Measurements from ENCODE around the gene RAD51B. TPM values are rescaled to one million over a fixed set of nuclear protein-coding genes. Genes with fewer than 3 reads are reported as not detected.

Gene RAD51B
- total and polyA plus RNA-seq, 5 donors, result 0.88 to 5.3 (median 3.3) TPM

- ATAC-seq (no peak), DNase-seq (no peak)
- Histone ChIP-seq H3K4me3 (ENCODE audit: low read length) (no peak overlapping the region), H3K27me3 (ENCODE audit: control insufficient read depth, insufficient read depth) (no peaks in the 10 kb centered on the region), H3K4me1 (ENCODE audit: control insufficient read depth, insufficient read depth, low read length) (peaks cover 26% of the 10 kb centered on the region), H3K27ac (ENCODE audit: low read length) (peak overlapping the region; percentile 11), H3K9me3 (ENCODE audit: control insufficient read depth, low read length) (no peaks in the 10 kb centered on the region)
- intact Hi-C loops (cut with DNase I), result no loop called here
- WGBS, result 66% methylated on average over 5 of the region's 5 CpGs
These were observed 817.0 kb downstream of the RAD51B start for GRCh38 chr14:68636597-68636996.

GRCh38 chr14:68637106-68638021, 817.8 kb downstream of the RAD51B start:
- 62% methylated on average over 13 of the region's 13 CpGs for WGBS
- ATAC-seq (peak; percentile 7 to 67), DNase-seq (peak in 2 of 3 donors; percentile 63 to 75)
- intact Hi-C loops (cut with DNase I), result no loop called here
- H3K4me1 ChIP-seq (ENCODE audit: control insufficient read depth, insufficient read depth, low read length), result peaks cover 25% of the 10 kb centered on the region
- no peak overlapping the region for H3K4me3 ChIP-seq (ENCODE audit: low read length)
- H3K27me3 ChIP-seq (ENCODE audit: control insufficient read depth, insufficient read depth), result no peaks in the 10 kb centered on the region
- peak overlapping the region; percentile 48 for H3K27ac ChIP-seq (ENCODE audit: low read length)
- H3K9me3 ChIP-seq (ENCODE audit: control insufficient read depth, low read length), result no peaks in the 10 kb centered on the region

GRCh38 chr14:68638141-68638999, 818.8 kb downstream of the RAD51B start:
- ATAC-seq (peak; percentile 7), DNase-seq (peak in 1 of 3 donors; percentile 30)
- 64% methylated on average over 12 of the region's 12 CpGs for WGBS
- Histone ChIP-seq H3K4me1 (ENCODE audit: control insufficient read depth, insufficient read depth, low read length) (peaks cover 23% of the 10 kb centered on the region), H3K27ac (ENCODE audit: low read length) (peak overlapping the region; percentile 25), H3K9me3 (ENCODE audit: control insufficient read depth, low read length) (no peaks in the 10 kb centered on the region), H3K27me3 (ENCODE audit: control insufficient read depth, insufficient read depth) (no peaks in the 10 kb centered on the region), H3K4me3 (ENCODE audit: low read length) (no peak overlapping the region)
- intact Hi-C loops (cut with DNase I), result no loop called here

- ATAC-seq (peak; percentile 17 to 51), DNase-seq (no peak)
- Histone ChIP-seq H3K4me1 (ENCODE audit: control insufficient read depth, insufficient read depth, low read length) (peaks cover 19% of the 10 kb centered on the region), H3K4me3 (ENCODE audit: low read length) (no peak overlapping the region), H3K27me3 (ENCODE audit: control insufficient read depth, insufficient read depth) (no peaks in the 10 kb centered on the region), H3K27ac (ENCODE audit: low read length) (peak overlapping the region; percentile 33), H3K9me3 (ENCODE audit: control insufficient read depth, low read length) (no peaks in the 10 kb centered on the region)
- WGBS, result 38% methylated on average over 6 of the region's 6 CpGs
- intact Hi-C loops (cut with DNase I), result no loop called here
These were observed 819.6 kb downstream of the RAD51B start for GRCh38 chr14:68639000-68639757.

GRCh38 chr14:68639758-68640574, 820.4 kb downstream of the RAD51B start:
- DNase-seq (no peak), ATAC-seq (no peak)
- Histone ChIP-seq H3K9me3 (ENCODE audit: control insufficient read depth, low read length) (no peaks in the 10 kb centered on the region), H3K27me3 (ENCODE audit: control insufficient read depth, insufficient read depth) (no peaks in the 10 kb centered on the region), H3K4me1 (ENCODE audit: control insufficient read depth, insufficient read depth, low read length) (peaks cover 19% of the 10 kb centered on the region), H3K4me3 (ENCODE audit: low read length) (no peak overlapping the region), H3K27ac (ENCODE audit: low read length) (peak overlapping the region; percentile 33)
- 87% methylated on average over 10 of the region's 10 CpGs for WGBS
- intact Hi-C loops (cut with DNase I), result no loop called here

GRCh38 chr14:68643673-68644072, 824.1 kb downstream of the RAD51B start:
- no peaks in the 10 kb centered on the region for H3K27me3 ChIP-seq (ENCODE audit: control insufficient read depth, insufficient read depth)
- no peak overlapping the region for H3K4me3 ChIP-seq (ENCODE audit: low read length)
- intact Hi-C loops (cut with DNase I), result no loop called here
- H3K4me1 ChIP-seq (ENCODE audit: control insufficient read depth, insufficient read depth, low read length), result peaks cover 9% of the 10 kb centered on the region
- H3K27ac ChIP-seq (ENCODE audit: low read length), result no peak overlapping the region
- ATAC-seq (peak in 1 of 2 donors; percentile 41), DNase-seq (no peak)
- 95% methylated on average over 2 of the region's 2 CpGs for WGBS
- H3K9me3 ChIP-seq (ENCODE audit: control insufficient read depth, low read length), result no peaks in the 10 kb centered on the region

- Histone ChIP-seq H3K27ac (ENCODE audit: low read length) (no peak overlapping the region), H3K4me3 (ENCODE audit: low read length) (no peak overlapping the region), H3K27me3 (ENCODE audit: control insufficient read depth, insufficient read depth) (no peaks in the 10 kb centered on the region), H3K9me3 (ENCODE audit: control insufficient read depth, low read length) (no peaks in the 10 kb centered on the region), H3K4me1 (ENCODE audit: control insufficient read depth, insufficient read depth, low read length) (peaks cover 7% of the 10 kb centered on the region)
- ATAC-seq (no peak), DNase-seq (no peak)
- 97% methylated on average over 1 of the region's 1 CpG for WGBS
- intact Hi-C loops (cut with DNase I), result no loop called here
These were observed 824.5 kb downstream of the RAD51B start for GRCh38 chr14:68644101-68644500.

GRCh38 chr14:68645371-68645770, 825.8 kb downstream of the RAD51B start:
- 60% methylated on average over 2 of the region's 2 CpGs for WGBS
- H3K4me1 ChIP-seq (ENCODE audit: control insufficient read depth, insufficient read depth, low read length), result peaks cover 2% of the 10 kb centered on the region
- DNase-seq (no peak), ATAC-seq (no peak)
- H3K4me3 ChIP-seq (ENCODE audit: low read length), result no peak overlapping the region
- H3K27me3 ChIP-seq (ENCODE audit: control insufficient read depth, insufficient read depth), result no peaks in the 10 kb centered on the region
- H3K27ac ChIP-seq (ENCODE audit: low read length), result no peak overlapping the region
- no peaks in the 10 kb centered on the region for H3K9me3 ChIP-seq (ENCODE audit: control insufficient read depth, low read length)
- intact Hi-C loops (cut with DNase I), result no loop called here

GRCh38 chr14:68649476-68650189, 830.1 kb downstream of the RAD51B start:
- no peak overlapping the region for H3K27ac ChIP-seq (ENCODE audit: low read length)
- H3K4me3 ChIP-seq (ENCODE audit: low read length), result no peak overlapping the region
- 84% methylated on average over 7 of the region's 7 CpGs for WGBS
- no peaks in the 10 kb centered on the region for H3K27me3 ChIP-seq (ENCODE audit: control insufficient read depth, insufficient read depth)
- intact Hi-C loops (cut with DNase I), result no loop called here
- no peak for DNase-seq
- peaks cover 7% of the 10 kb centered on the region for H3K4me1 ChIP-seq (ENCODE audit: control insufficient read depth, insufficient read depth, low read length)
- H3K9me3 ChIP-seq (ENCODE audit: control insufficient read depth, low read length), result no peaks in the 10 kb centered on the region
- ATAC-seq, result no peak

Measured in right cardiac atrium (tissue), 5 donors.